ENCODE measurements around the gene ZFAND3. TPM values are rescaled to one million over a fixed set of nuclear protein-coding genes. Genes with fewer than 3 reads are reported as not detected.
"Not testable (repeated sequence)": the region's sequence is repeated elsewhere in the genome, so short reads cannot be mapped to it uniquely, and the experiment has no call there.

Gene ZFAND3
- total and polyA plus RNA-seq, 9 donors: 16.6 to 220 (median 51.9) TPM

DNA sequence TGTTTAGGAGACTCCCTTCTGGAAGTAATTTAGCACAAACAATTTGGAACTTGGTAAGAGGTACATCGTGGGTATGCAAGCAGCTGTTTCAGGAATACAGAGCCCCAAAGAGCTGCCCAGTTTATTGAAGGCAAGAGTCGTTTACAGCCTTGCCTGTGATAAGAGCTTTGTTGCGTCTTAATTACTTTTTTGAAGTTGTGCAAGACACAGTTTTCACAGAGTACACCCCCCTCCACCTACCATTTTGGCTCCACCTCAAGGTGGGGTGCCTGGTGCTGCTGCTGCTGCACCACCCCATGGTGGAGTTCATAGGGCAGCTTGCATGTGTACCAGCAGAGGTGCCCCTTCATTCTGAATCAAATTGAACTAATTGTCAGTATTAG lies 296.1 kb downstream of the ZFAND3 start:
- intact Hi-C loops (cut with DNase I): no loop called here
- H3K9me3 ChIP-seq: no peaks in the 10 kb centered on the region
- no peaks in the 10 kb centered on the region for H3K27me3 ChIP-seq
- H3K36me3 ChIP-seq: no peaks in the 10 kb centered on the region
- DNase-seq: no peak
- H3K27ac ChIP-seq: no peak overlapping the region
- H3K4me3 ChIP-seq: no peak overlapping the region
- TF ChIP-seq CTCF (IDR thresholded peaks at IDR 0.05) (no peak), POLR2A (IDR thresholded peaks at IDR 0.05) (no peak), EP300 (IDR thresholded peaks at IDR 0.05) (no peak)
- WGBS, 3 donors: 41 to 69% (median 53%) methylated on average over 3 of the region's 3 CpGs
- H3K4me1 ChIP-seq (ENCODE audit: insufficient read depth): no peaks in the 10 kb centered on the region

- intact Hi-C loops (cut with DNase I): no loop called here
Measured at GRCh38 chr6:38116248-38116647, 296.7 kb downstream of the ZFAND3 start.

GRCh38 chr6:38117281-38117680 lies 297.8 kb downstream of the ZFAND3 start:
- no peak for TF ChIP-seq EP300 (IDR thresholded peaks at IDR 0.05)
- TF ChIP-seq POLR2A (IDR thresholded peaks at IDR 0.05): no peak
- Histone ChIP-seq H3K27me3 (no peaks in the 10 kb centered on the region), H3K36me3 (no peaks in the 10 kb centered on the region), H3K9me3 (no peaks in the 10 kb centered on the region), H3K4me1 (ENCODE audit: insufficient read depth) (no peaks in the 10 kb centered on the region), H3K4me3 (no peak overlapping the region), H3K27ac (no peak overlapping the region)
- DNase-seq: no peak
- intact Hi-C loops (cut with DNase I): no loop called here
- WGBS, 3 donors: 59 to 63% (median 63%) methylated on average over 1 of the region's 1 CpG

More at GRCh38 chr6:38116248-38116647, 296.7 kb downstream of the ZFAND3 start:
- H3K27ac ChIP-seq: no peak overlapping the region
- H3K4me3 ChIP-seq: no peak overlapping the region
- H3K27me3 ChIP-seq: no peaks in the 10 kb centered on the region
- 93 to 96% (median 96%) methylated on average over 6 of the region's 6 CpGs for WGBS, 3 donors
- no peaks in the 10 kb centered on the region for H3K4me1 ChIP-seq (ENCODE audit: insufficient read depth)
- no peaks in the 10 kb centered on the region for H3K36me3 ChIP-seq
- no peak for TF ChIP-seq POLR2A (IDR thresholded peaks at IDR 0.05)
- TF ChIP-seq EP300 (IDR thresholded peaks at IDR 0.05): no peak
- no peak for TF ChIP-seq CTCF (IDR thresholded peaks at IDR 0.05)
- DNase-seq: no peak
- H3K9me3 ChIP-seq: no peaks in the 10 kb centered on the region

DNA sequence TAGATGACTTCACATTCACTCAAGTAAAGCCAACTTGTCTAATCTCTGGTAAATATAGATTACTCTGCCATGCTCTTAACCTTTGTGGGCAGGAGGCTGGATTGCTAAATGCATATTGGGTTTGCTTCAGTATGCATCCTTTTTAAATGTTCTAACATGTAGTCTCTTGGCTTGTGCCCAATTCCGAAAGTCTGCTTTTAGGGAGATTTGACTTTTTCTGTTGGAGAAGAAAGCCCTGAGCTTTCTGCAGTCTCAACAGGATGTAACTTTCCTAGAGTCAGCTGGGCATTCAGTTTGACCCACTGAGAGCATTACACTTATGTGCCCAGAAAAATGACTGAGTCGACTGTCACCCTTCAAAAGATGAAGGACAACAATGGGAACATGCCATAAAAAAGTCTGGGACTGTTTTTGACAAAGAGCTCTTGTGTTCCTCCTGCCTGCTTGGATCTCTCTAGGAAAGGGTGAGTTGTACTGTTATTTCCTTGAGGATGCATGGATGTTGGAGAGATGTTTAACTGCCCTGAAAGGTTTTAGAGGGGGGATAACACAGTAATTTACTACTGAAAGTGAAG lies 299.4 kb downstream of the ZFAND3 start:
- no peaks in the 10 kb centered on the region for H3K27me3 ChIP-seq
- WGBS, 3 donors: 59 to 68% (median 66%) methylated on average over 2 of the region's 2 CpGs
- intact Hi-C loops (cut with DNase I): no loop called here
- no peaks in the 10 kb centered on the region for H3K9me3 ChIP-seq
- no peak overlapping the region for H3K4me3 ChIP-seq
- no peak overlapping the region for H3K27ac ChIP-seq
- no peaks in the 10 kb centered on the region for H3K4me1 ChIP-seq (ENCODE audit: insufficient read depth)
- DNase-seq: no peak
- no peaks in the 10 kb centered on the region for H3K36me3 ChIP-seq
- TF ChIP-seq EP300 (IDR thresholded peaks at IDR 0.05) (no peak), POLR2A (IDR thresholded peaks at IDR 0.05) (no peak), CTCF (IDR thresholded peaks at IDR 0.05) (no peak)

DNA sequence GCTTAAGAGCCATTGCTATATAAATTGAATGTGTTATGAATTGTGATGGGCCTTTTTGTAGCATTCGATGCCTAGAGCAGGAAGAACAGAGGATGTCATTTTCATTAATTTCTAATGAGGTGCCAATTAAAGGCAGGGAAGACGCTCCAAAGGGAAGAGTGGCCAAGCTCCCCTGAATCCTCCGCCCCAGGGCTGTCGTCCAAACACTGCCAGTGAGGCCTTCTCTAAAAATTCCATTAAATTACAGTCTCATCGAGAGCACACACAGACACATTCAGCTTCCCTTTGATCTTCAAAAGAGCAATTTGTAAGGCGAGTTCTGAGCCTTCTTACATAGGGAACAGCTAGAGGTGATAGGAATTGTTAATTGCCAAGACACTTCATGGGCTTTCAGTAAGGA lies 300.0 kb downstream of the ZFAND3 start:
- TF ChIP-seq EP300 (IDR thresholded peaks at IDR 0.05) (no peak), CTCF (IDR thresholded peaks at IDR 0.05) (no peak), POLR2A (IDR thresholded peaks at IDR 0.05) (no peak)
- Histone ChIP-seq H3K4me3 (no peak overlapping the region), H3K9me3 (no peaks in the 10 kb centered on the region), H3K27ac (no peak overlapping the region), H3K27me3 (no peaks in the 10 kb centered on the region), H3K36me3 (no peaks in the 10 kb centered on the region), H3K4me1 (ENCODE audit: insufficient read depth) (no peaks in the 10 kb centered on the region)
- intact Hi-C loops (cut with DNase I): no loop called here
- WGBS, 3 donors: 71 to 81% (median 78%) methylated on average over 6 of the region's 6 CpGs
- DNase-seq: no peak

DNA sequence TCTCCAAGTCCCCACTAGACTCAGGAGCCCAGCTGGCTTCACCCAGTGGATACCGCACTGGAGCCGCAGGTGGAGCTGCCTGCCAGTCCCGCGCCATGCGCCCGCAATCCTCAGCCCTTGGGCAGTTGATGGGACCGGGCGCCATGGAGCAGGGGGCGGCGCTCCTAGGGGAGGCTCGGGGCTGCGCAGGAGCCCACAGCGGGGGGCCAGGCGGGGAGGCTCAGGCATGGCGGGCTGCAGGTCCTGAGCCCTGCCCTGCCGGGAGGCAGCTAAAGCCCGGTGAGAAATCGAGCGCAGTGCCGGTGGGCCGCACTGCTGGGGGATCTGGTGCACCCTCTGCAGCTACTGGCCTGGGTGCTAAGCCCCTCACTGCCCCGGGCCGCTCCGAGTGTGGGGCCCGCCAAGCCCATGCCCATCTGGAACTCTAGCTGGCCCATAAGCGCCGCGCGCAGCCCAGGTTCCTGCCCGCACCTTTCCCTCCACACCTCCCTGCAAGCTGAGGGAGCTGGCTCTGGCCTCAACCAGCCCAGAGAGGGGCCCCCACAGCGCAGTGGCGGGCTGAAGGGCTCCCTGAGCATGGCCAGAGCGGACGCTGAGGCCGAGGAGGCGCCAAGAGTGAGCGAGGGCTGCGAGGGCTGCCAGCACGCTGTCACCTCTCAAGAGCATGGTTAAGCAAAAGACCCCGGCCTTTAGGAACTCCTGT lies 304.8 kb downstream of the ZFAND3 start:
- 93 to 97% (median 95%) methylated on average over 38 to 40 of the region's 40 CpGs for WGBS, 3 donors

More for the DNA sequence above, 304.8 kb downstream of the ZFAND3 start:
- H3K27ac ChIP-seq; DNase-seq; H3K4me3 ChIP-seq; H3K36me3 ChIP-seq; H3K9me3 ChIP-seq; H3K27me3 ChIP-seq; H3K4me1 ChIP-seq (ENCODE audit: insufficient read depth); intact Hi-C loops (cut with DNase I): not testable (repeated sequence)
